ENCODE measurements around the gene CHAC1.

Gene CHAC1

DNA sequence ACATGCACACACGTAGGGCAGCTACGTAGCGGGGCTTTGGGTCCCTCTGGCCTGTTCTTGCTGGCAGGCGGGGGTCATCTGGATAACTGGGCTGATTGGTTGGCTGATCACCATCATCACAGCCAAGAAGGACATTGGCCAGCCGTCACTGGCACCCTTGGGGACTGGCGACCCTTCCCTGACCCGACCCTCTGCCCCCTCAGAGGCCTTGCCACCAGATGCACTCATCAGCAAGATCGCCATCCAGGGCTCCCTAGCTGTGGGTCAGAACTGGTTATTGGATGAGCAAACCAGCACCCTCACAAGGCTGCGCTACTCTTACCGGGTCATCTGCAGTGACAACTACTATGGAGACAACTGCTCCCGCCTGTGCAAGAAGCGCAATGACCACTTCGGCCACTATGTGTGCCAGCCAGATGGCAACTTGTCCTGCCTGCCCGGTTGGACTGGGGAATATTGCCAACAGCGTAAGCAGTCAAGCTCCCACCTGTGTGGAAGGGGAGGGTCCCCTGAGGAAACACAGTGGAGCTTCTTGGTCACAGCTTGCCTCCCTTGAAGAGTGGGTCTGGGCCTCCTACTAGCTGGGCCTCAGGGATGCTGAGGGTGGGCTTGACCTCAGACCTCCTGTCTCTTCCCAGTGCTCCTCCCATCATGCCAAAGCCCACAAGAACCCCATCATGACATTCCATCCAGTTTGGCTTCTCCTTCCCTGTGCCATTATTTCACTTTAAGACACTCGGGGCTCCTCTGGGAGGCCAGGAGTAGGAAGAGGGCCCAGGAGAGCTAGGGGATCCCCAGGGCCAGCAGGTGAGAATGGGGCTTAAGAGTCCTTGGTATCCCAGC is 21.8 kb upstream of the CHAC1 start:
- ChIA-PET CTCF (interaction anchor here (0.8 to 13.4 kb wide), 17 partner anchors 9 to 258 kb away, joined by 3 to 167 read pairs (median 5); partner anchors contain the start of gene CHAC1), POLR2A (no interaction called here)
- DNase-seq (ENCODE audit: extremely low spot score): no peak

DNA sequence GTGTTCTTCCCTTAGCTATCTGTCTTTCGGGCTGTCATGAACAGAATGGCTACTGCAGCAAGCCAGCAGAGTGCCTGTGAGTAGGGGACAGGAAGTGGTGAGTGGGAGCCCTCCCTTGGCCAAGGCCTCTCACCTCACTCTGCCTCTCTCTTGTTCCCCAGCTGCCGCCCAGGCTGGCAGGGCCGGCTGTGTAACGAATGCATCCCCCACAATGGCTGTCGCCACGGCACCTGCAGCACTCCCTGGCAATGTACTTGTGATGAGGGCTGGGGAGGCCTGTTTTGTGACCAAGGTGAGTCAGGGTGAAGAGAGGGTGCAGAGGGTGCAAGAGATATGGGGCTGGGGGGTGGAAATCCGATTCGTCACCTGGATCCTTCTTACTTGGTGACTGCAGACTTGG is 21.1 kb upstream of the CHAC1 start:
- peak; percentile 50 for DNase-seq (ENCODE audit: extremely low spot score)
- ChIA-PET POLR2A (no interaction called here), CTCF (interaction anchor here (2.7 to 13.4 kb wide), 6 partner anchors 9 to 254 kb away, joined by 9 to 167 read pairs (median 26); no protein-coding TSS in a partner anchor)
- TF ChIP-seq, protein P1, sequence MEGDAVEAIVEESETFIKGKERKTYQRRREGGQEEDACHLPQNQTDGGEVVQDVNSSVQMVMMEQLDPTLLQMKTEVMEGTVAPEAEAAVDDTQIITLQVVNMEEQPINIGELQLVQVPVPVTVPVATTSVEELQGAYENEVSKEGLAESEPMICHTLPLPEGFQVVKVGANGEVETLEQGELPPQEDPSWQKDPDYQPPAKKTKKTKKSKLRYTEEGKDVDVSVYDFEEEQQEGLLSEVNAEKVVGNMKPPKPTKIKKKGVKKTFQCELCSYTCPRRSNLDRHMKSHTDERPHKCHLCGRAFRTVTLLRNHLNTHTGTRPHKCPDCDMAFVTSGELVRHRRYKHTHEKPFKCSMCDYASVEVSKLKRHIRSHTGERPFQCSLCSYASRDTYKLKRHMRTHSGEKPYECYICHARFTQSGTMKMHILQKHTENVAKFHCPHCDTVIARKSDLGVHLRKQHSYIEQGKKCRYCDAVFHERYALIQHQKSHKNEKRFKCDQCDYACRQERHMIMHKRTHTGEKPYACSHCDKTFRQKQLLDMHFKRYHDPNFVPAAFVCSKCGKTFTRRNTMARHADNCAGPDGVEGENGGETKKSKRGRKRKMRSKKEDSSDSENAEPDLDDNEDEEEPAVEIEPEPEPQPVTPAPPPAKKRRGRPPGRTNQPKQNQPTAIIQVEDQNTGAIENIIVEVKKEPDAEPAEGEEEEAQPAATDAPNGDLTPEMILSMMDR (IDR thresholded peaks at IDR 0.05; ENCODE audit: control extremely low read depth, extremely low read depth, low read depth, missing control alignments): no peak

More for the DNA sequence above, 21.8 kb upstream of the CHAC1 start:
- TF ChIP-seq, protein P1 (IDR thresholded peaks at IDR 0.05; ENCODE audit: control extremely low read depth, extremely low read depth, low read depth, missing control alignments): no peak

DNA sequence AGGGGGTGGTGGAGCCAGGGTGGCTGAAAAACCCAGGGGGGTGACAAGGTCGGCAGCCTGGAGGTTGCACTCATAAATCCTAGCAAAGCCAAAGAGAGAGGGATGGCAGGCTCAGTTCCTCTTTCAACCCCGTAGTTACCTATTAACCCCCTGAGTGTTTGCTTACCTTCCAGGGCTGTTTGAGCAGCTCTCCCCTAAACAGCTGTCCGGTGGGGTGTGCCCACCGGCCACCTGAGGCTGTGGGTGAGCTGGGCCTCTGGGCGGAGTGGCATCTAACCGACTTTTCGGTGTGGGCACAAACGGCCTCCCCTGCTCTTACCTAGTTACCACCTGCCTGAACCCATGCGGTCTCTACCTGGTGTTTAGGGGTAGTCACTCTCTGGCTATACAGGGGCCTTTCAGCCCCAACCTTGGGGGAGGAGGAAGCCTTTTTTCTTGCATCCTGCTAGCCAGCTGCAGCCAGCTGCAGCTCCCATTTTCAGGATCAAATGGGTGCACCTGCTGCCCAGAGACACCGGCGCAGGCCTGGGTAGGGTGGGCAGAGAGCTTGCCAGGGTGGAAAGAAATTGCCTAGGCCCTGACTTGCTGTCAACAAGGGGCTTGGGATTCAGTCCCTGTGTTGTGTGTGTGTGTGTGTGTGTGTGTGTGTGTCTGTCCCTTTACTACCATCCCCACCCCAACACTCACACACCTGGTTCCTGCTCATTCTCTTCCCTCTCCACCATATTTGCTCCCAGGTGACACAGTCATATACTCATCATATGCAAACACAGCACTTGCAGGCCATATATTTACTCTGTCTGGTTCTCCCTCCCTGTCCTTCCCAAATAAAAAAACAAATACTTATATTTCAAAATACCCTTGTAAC is 20.4 kb upstream of the CHAC1 start:
- ChIA-PET CTCF (interaction anchor here (3.6 to 13.4 kb wide), 4 partner anchors 8 to 85 kb away, joined by 26 to 167 read pairs (median 79); no protein-coding TSS in a partner anchor), POLR2A (no interaction called here)
- TF ChIP-seq, protein P1 (IDR thresholded peaks at IDR 0.05; ENCODE audit: control extremely low read depth, extremely low read depth, low read depth, missing control alignments): no peak
- no peak for DNase-seq (ENCODE audit: extremely low spot score)

DNA sequence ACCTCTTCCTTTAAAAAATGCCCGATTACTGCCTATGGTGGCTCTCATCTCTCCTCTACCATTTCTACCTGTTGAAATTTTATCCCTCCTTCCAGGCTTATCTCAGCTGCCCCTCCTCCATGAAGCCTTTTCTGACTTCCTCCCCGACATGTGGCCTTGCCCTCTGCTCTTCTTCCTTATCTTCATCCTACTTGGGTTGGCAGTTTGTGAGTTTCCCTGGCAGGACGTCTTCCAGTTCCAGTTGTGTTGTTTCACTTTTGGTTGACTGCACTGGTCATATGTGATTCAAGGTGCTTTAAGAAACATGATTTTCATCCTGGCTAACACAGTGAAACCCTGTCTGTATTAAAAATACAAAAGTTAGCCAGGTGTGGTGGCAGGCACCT is 19.8 kb upstream of the CHAC1 start:
- CTCF ChIA-PET: interaction anchor here (10.9 to 13.4 kb wide), 2 partner anchors 7 to 27 kb away, joined by 131 to 167 read pairs; no protein-coding TSS in a partner anchor
- TF ChIP-seq, protein P1 (IDR thresholded peaks at IDR 0.05; ENCODE audit: control extremely low read depth, extremely low read depth, low read depth, missing control alignments): no peak
- POLR2A ChIA-PET: no interaction called here
- DNase-seq (ENCODE audit: extremely low spot score): no peak

DNA sequence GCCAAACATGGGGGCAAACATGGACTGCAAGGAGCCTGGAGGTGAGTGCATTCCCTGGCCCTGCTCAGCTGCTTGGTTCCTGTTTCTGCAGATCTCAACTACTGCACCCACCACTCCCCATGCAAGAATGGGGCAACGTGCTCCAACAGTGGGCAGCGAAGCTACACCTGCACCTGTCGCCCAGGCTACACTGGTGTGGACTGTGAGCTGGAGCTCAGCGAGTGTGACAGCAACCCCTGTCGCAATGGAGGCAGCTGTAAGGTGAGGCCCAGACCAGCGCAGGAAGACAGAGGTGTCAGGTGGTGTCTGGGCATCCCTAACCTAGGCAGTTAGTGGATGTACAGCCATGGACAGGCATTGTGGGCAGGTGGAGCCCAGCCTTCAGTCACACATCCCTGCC is 18.8 kb upstream of the CHAC1 start:
- ChIA-PET POLR2A (no interaction called here), CTCF (interaction anchor here (10.9 kb wide), 1 partner anchor 28 kb away, joined by 131 read pairs; no protein-coding TSS in a partner anchor)
- TF ChIP-seq, protein P1 (IDR thresholded peaks at IDR 0.05; ENCODE audit: control extremely low read depth, extremely low read depth, low read depth, missing control alignments): no peak
- DNase-seq (ENCODE audit: extremely low spot score): no peak

DNA sequence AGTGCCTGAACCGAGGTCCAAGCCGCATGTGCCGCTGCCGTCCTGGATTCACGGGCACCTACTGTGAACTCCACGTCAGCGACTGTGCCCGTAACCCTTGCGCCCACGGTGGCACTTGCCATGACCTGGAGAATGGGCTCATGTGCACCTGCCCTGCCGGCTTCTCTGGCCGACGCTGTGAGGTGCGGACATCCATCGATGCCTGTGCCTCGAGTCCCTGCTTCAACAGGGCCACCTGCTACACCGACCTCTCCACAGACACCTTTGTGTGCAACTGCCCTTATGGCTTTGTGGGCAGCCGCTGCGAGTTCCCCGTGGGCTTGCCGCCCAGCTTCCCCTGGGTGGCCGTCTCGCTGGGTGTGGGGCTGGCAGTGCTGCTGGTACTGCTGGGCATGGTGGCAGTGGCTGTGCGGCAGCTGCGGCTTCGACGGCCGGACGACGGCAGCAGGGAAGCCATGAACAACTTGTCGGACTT is 17.0 kb upstream of the CHAC1 start:
- ChIA-PET POLR2A (no interaction called here), CTCF (interaction anchor here (0.7 to 10.9 kb wide), 3 partner anchors 13 to 30 kb away, joined by 3 to 131 read pairs (median 3); no protein-coding TSS in a partner anchor)
- TF ChIP-seq, protein P1 (IDR thresholded peaks at IDR 0.05; ENCODE audit: control extremely low read depth, extremely low read depth, low read depth, missing control alignments): no peak
- no peak for DNase-seq (ENCODE audit: extremely low spot score)
